GM21526 (cell line): Measurements from ENCODE around the gene ARF6.
"Not testable (repeated sequence)": the region's sequence is repeated elsewhere in the genome, so short reads cannot be mapped to it uniquely, and the experiment has no call there.

Experiments used
- ATAC-seq: cut with Tn5 transposase; IDR thresholded peaks from one replicate; pipeline ENCODE4 v1.9.1; 2021; ENCODE audit warnings: moderate library complexity; ENCODE audit not compliant: unreplicated experiment, low FRiP score

ARF6 gene

DNA sequence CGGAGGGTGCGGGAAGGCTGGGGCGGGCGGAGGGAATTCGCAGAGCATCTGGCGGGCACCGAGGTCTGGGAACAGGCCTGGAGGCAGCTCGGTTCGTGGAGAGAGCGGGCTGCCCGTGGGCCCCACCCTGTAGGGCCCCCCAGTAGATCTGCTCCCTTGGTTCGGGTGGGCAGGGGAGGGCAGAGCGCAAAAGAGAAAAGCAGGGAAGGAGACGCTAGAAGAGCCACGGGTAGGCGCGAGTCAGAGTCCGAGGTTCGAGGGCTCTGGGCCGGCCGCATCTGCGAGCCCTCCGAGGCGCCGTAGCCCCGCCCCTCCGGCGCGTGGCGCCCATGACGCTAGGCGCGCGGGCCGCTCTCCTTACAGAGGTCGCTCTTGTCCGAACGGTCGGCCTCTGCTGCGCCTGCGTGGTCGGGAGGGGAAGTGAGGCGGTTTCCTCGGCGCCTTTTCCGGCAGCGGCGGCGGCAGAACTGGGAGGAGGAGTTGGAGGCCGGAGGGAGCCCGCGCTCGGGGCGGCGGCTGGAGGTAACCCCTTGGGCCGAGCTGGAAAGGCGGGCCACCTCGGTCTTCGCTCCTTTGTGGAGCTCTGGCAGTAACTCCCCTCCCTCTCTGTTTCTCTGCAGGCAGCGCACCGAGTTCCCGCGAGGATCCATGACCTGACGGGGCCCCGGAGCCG, at the start of gene ARF6:
Gene ARF6 (plus strand): TSS at position 447 of the 673 bp plus-strand sequence. CDS start 655 bp downstream, outside the sequence.
- ATAC-seq: peak; percentile 81

GRCh38 chr14:49849213-49849847, 43.6 kb upstream of the ARF6 start:
- ATAC-seq: no peak

- no peak for ATAC-seq
Observed at GRCh38 chr14:49851813-49852212, 41.1 kb upstream of the ARF6 start.

DNA sequence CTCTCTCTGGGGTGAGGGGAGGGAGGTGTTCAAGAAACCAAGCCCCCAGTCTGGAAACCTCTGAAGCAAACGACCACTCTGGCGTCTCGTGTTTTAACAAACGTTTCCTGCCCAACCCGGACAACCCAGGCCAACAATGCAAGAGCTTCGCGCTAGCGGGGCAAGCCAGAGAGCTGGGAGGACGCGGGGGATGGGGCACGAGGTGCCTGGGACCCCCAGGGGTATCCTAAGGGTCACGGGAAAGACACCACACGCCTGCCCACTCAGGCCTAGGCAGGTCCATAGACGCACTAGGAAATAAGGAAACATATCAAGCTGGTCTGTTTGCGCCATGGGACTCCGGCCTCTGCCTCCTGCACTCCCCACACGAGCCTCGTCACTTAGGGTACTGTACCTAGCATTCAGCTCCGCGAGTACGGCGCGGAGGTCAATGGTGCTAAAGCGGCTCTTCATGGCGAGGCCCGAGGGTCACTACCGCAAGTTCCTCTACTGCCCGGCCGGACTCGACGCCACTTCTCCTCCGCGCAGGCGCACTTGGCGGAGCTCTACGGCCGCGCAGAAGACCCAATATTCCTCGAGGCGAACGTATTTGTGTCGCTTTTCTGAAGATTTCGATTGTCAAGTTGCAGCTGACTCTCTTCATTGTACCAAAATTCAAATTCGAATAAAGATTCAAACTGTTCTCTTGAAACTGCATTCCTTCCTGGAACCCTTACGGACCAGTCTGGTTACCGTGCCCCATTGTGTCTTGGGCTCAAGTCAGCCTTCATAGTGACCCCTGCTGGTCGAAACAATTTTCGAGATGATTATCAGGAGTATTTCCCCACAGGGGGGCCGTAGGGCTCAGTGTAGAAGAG, 40.4 kb upstream of the ARF6 start, which contains the start of gene NEMF:
Gene NEMF (minus strand): TSS at position 488 of the 857 bp plus-strand sequence. CDS start 35 bp downstream, at position 453.
- peak; percentile 69 for ATAC-seq

DNA sequence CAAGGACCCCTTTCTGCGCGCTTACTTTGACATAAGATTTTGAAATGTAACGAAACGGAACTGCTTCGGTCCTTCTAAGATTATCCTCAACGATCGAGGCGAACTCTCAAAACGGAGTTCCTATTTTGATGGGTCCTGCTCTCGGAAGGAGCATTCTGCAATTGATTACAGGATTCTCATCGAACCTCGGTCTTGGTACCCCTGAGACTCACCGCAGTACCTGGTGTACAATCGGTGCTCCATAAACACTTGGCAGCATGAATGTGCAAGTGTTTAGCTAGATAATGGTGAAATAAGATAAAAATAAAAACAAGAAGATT, 39.8 kb upstream of the ARF6 start:
- ATAC-seq: peak; percentile 19

DNA sequence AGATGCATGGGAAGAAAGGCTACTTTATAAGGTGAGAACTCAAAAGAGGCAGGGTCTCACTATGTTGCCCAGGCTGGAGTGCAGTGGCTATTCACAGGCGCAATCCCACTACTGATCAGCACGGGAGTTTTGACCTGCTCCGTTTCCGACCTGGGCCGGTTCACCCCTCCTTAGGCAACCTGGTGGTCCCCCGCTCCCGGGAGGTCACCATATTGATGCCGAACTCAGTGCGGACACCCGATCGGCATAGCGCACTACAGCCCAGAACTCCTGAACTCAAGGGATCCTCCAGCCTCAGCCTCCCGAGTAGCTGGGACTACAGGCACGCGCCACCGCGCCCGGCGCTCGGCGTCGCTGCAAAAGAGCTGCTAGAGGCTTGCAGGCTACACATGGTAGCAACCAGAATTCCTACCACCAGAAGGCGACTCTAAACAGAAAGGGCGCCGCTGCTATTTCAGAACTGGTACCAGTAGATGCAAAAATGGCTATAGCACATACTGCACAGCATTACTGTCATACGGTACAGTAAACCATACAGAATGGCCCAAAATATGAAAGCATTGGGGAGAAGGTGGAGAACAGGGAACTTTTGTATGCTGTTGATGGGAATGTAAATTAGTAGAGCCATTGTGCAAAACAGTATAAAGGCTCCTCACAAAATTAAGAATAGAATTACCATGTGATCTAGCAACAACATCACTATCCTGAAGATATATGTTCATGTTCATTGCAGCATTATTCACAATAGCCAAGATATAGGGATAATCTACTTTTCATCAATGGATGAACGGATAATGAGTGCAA, 39.1 kb upstream of the ARF6 start:
- no peak for ATAC-seq

DNA sequence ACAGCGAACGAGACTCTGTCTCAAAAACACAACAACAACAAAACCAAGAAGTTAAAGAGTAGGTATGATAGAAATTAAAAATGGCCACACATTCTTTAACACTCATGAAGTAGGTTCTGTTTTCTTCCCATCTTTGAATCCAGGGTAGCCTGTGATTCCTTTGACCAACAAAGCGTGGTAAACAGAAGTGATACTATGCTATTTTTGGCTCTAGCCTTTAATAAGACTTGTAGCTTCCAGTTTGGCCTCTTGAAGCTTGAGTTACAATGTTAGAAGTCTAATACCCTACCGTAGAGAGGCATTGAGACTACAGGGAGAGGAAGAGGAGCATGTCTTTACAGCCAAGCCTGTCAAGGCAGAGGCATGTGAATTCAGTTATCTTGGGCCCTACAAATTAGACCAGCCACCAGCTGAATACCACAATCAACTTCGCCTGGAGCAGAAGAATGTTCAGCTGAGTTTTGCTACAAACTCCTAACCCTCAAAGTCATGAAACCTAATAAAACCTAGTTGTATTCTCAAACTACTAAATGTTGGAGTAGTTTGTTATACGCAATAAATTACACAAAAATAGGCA, 35.4 kb upstream of the ARF6 start:
- ATAC-seq: no peak

DNA sequence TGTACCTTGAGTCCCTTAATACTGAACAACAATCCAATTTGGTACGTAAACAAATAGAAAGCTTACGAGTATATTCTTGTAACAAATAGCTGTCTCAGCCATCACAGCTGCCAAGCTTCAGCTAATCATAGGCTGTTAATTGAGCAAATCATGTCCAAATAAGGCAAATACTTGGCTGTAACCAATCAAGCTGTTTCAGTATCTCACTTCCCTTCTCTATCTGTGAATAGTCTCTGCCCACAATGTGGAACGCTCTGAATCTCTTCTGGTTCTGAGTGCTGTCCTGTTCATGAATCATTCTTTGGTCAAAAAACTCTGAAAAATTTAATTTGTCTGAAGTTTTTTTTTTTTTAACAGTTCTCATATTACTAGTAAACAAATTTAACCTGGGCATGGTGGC, 34.5 kb upstream of the ARF6 start:
- ATAC-seq: no peak

DNA sequence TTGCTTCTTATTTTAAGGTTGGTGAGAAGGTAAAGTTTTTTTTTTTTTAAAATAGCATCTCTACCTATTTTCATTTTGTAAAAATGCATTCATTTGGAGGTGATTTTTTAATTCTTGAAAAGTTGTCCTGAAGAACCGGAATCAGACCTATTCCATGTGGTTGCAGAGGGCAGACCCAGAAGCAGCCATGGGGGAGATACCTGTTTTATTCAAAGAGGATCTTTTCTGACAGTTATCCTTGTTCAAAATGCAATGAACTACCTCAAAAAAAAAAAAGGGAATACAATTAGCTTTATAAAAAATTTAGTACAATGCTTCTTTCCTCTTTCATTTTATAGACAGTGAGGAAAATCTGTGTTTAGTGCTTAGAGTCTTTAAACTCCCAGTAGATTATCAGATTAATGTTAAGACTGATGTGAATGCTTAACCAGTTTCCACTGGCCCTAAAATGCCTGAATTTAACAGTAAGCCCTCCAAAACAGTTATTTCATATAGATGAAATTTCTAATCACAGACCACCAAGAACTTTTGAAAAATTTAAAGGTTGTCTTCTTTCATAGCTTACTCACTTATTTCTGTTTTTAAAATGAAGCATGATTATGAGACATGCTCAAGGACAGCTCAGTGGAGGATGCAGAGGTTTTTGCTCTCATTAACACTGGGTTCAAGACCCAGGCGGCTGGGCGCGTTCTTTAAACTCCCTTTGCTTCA, 31.7 kb upstream of the ARF6 start:
- no peak for ATAC-seq

DNA sequence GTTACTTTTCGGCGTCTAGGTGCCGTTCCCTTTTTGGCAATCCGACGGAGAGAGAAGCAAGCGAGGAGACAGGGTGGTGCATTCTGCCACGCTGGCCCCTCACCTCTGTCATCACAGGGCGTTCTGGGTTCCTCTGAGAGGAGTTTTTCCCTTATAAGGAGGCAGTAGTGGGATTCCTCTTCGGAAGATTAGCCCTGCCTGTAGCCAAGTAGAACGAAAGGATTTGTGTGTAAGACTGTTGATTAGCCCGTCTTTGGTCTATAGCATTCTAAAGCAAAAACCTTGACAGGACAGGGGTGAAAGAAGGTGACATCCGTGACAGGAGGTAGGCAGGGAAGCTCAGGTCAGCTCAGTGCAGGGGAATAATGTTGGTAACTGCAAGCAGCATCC, 31.2 kb upstream of the ARF6 start:
- peak; percentile 23 for ATAC-seq

GRCh38 chr14:49862089-49862673, 30.7 kb upstream of the ARF6 start:
- peak; percentile 35 for ATAC-seq

DNA sequence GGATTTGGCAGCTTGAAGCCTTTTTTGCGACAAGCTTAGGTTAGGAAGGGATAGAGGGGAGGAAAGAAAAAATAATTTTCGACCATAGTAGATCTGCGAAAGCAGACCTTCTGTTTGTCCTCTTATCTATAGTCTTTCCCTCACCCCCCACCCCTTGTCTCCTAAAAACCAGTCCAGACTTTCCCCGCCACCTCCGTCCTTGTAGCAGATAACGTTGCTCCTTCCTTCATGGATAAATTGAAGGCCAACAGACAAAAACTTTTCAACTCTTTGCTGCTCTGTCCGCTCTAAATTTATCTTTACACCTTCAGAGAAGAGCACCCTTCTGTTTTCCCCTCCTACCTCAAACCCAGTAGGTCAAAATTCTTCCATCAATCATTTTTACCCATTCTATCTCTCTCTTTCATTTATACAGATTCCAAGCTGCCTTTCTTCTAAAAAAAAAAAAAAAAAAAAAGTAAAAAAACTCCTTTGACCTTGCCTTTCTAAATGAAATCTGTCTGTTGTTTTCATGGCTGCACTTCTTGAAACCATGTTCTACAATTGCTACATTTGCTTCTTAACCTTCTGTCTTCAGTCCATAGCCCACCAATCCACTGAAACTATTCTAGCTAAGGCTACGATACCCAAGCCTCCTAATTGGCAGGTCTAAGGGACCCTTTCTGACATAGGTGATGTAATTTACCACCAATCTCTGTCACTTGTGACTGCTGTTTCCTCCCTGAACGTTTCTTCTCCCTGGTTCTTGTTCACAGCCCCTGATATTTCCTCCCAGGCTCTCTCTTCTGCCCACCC, 29.2 kb upstream of the ARF6 start:
- no peak for ATAC-seq

DNA sequence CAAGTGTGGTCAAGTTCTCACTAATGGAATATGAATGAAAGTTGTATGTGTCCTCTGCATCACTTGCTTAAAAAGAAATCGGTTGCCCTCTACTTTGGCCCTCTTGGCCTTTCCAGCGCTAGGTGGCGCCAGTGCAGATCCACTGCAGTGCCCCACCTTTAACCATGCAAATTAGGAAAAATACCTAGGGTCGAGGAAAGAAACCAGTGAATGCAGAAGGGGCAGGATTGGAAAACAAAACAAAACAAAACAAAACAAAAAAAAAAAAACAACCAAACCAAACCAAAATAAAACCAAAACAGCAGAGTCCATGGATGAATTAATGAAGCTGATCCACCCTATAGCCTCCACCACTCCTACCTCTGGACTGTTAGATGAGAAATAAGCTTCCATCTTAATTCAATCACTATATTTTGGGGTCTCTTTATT, 27.4 kb upstream of the ARF6 start:
- no peak for ATAC-seq

- peak; percentile 88 for ATAC-seq
Observed at GRCh38 chr14:49867831-49868719, 24.8 kb upstream of the ARF6 start.

- ATAC-seq: no peak
Observed at GRCh38 chr14:49868720-49869114, 24.2 kb upstream of the ARF6 start.

GRCh38 chr14:49870908-49871307, 22.0 kb upstream of the ARF6 start:
- ATAC-seq: no peak

DNA sequence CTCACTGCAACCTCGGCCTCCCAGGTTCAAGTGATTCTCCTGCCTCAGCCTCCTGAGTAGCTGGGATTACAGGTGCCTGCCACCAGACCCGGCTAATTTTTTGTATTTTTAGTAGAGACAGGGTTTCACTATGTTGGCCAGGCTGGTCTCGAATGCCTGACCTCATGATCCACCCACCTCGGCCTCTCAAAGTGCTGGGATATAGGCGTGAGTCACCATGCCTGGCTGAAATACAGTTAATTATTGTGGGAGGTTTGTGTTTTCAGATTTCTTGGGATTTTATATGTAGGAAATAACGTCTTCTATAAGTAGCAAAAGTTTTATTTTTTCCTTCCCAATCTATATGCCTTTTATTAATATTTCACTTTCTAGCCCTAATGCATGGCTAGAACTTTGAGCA, 19.3 kb upstream of the ARF6 start:
- not testable (repeated sequence) for ATAC-seq
